IMR-90 (cell line): ENCODE data around the gene LNX1. TPM values are rescaled to one million over a fixed set of nuclear protein-coding genes. Genes with fewer than 3 reads are reported as not detected.

Experiments used
- ATAC-seq: fragments of 200-7000 bp; cut with Tn5 transposase; 2 replicates; pipeline ENCODE4 v1.9.1; 2020; ENCODE audit warnings: low read depth, mild to moderate bottlenecking, moderate library complexity
- BruUV-seq: library from RNA; stranded (reverse); fragments of 400-500 nt; replicated peaks from 2 replicates; lab custom pipeline; 2021; lab: Mats Ljungman, UMichigan
- CTCF ChIA-PET: fragments of 300-600 bp; formaldehyde crosslinking; extraction: SDS; loops from one replicate; lab custom pipeline; 2021; ENCODE audit warnings: antibody characterized with exemption; lab: Yijun Ruan, JAX
- POLR2A ChIA-PET: fragments of 300-600 bp; sonication (Branson Sonifier 250); formaldehyde crosslinking; loops from one replicate; lab custom pipeline; 2022; ENCODE audit warnings: antibody characterized with exemption; ENCODE audit not compliant: unreplicated experiment; lab: Charles Lee
- DNase-seq: peaks from one replicate; pipeline ENCODE4 v3.0.0; 2013
- H2AFZ ChIP-seq: replicated peaks from 2 replicates; pipeline ENCODE3; 2013; ENCODE audit warnings: low read length, mild to moderate bottlenecking; ENCODE audit not compliant: poor library complexity
- H2AK5ac ChIP-seq: 2 replicates; pipeline ENCODE4 v1.6.1; 2013; ENCODE audit warnings: low read depth, low read length, inconsistent platforms
- H2AK9ac ChIP-seq: replicated peaks from 2 replicates; pipeline ENCODE3; 2013; ENCODE audit warnings: mild to moderate bottlenecking, low read depth, low read length, moderate library complexity; ENCODE audit not compliant: poor library complexity
- H2BK120ac ChIP-seq: 2 replicates; pipeline ENCODE4 v1.6.1; 2013; ENCODE audit warnings: low read depth, low read length, inconsistent platforms
- H2BK15ac ChIP-seq: 3 replicates; pipeline ENCODE4 v1.6.1; 2013; ENCODE audit warnings: low read depth, low read length, inconsistent platforms
- H2BK20ac ChIP-seq: 2 replicates; pipeline ENCODE4 v1.6.1; 2013; ENCODE audit warnings: low read depth, mild to moderate bottlenecking, inconsistent platforms, low read length, moderate library complexity
- H2BK5ac ChIP-seq: 2 replicates; pipeline ENCODE4 v1.6.1; 2013; ENCODE audit warnings: mild to moderate bottlenecking, low read depth, low read length, inconsistent platforms; ENCODE audit not compliant: poor library complexity, severe bottlenecking
- H3K14ac ChIP-seq: replicated peaks from 2 replicates; pipeline ENCODE4 v1.6.1; 2013; ENCODE audit warnings: low read depth, low read length, inconsistent platforms
- H3K18ac ChIP-seq: 2 replicates; pipeline ENCODE4 v1.6.1; 2013; ENCODE audit warnings: low read depth, low read length, control low read depth
- H3K23ac ChIP-seq: 2 replicates; pipeline ENCODE4 v1.6.1; 2013; ENCODE audit warnings: low read depth, low read length, inconsistent platforms
- H3K27ac ChIP-seq: 2 replicates; pipeline ENCODE4 v1.5.1; 2013; ENCODE audit warnings: mild to moderate bottlenecking, control low read depth, low read length; ENCODE audit not compliant: insufficient read depth
- H3K27me3 ChIP-seq: 2 replicates; pipeline ENCODE4 v1.6.1; 2013; ENCODE audit warnings: low read length; ENCODE audit not compliant: control insufficient read depth, insufficient read depth
- H3K36me3 ChIP-seq: 2 replicates; pipeline ENCODE4 v1.6.1; 2013; ENCODE audit warnings: low read length, mixed read lengths; ENCODE audit not compliant: control insufficient read depth, insufficient read depth
- H3K4ac ChIP-seq: 2 replicates; pipeline ENCODE4 v1.6.1; 2013; ENCODE audit warnings: low read depth, low read length, inconsistent platforms
- H3K4me1 ChIP-seq: 2 replicates; pipeline ENCODE4 v1.6.1; 2013; ENCODE audit warnings: low read length, mixed read lengths; ENCODE audit not compliant: control insufficient read depth, insufficient read depth
- H3K4me2 ChIP-seq: 2 replicates; pipeline ENCODE4 v1.6.1; 2013; ENCODE audit warnings: low read depth, mild to moderate bottlenecking, control low read depth, low read length, moderate library complexity
- H3K4me3 ChIP-seq: 2 replicates; pipeline ENCODE4 v1.5.1; 2013; ENCODE audit warnings: low read depth, mild to moderate bottlenecking, control low read depth, low read length, moderate library complexity; ENCODE audit not compliant: insufficient read depth
- H3K56ac ChIP-seq: 2 replicates; pipeline ENCODE4 v1.6.1; 2013; ENCODE audit warnings: low read length, inconsistent platforms; ENCODE audit not compliant: insufficient read depth; ENCODE audit errors: extremely low read depth
- H3K79me1 ChIP-seq, 2 experiments: 2 replicates each; pipeline ENCODE4 v1.6.1; 2013; ENCODE audit warnings: low read length in 2 of 2, inconsistent platforms in 1 of 2, low read depth in 1 of 2
- H3K9ac ChIP-seq: 2 replicates; pipeline ENCODE4 v1.6.1; 2013; ENCODE audit warnings: low read depth, low read length, control low read depth
- H3K9me1 ChIP-seq: 2 replicates; pipeline ENCODE4 v1.6.1; 2013; ENCODE audit warnings: low read length, inconsistent platforms; ENCODE audit not compliant: insufficient read depth
- H3K9me3 ChIP-seq: 2 replicates; pipeline ENCODE4 v1.6.1; 2013; ENCODE audit warnings: low read length; ENCODE audit not compliant: control insufficient read depth, insufficient read depth
- H4K20me1 ChIP-seq: 2 replicates; pipeline ENCODE4 v1.6.1; 2013; ENCODE audit warnings: low read length, inconsistent platforms; ENCODE audit not compliant: insufficient read depth
- H4K5ac ChIP-seq: 2 replicates; pipeline ENCODE4 v1.6.1; 2013; ENCODE audit warnings: mild to moderate bottlenecking, low read depth, low read length, control low read depth
- H4K8ac ChIP-seq, 2 experiments: 2 replicates each; pipeline ENCODE4 v1.6.1; 2013; ENCODE audit warnings: low read depth in 2 of 2, low read length in 2 of 2, control low read depth in 1 of 2, inconsistent platforms in 1 of 2
- H4K91ac ChIP-seq: 2 replicates; pipeline ENCODE4 v1.6.1; 2013; ENCODE audit warnings: low read depth, low read length, inconsistent platforms; ENCODE audit not compliant: insufficient read depth
- BHLHE40 ChIP-seq: fragments of 150-350 bp; IDR thresholded peaks from 2 replicates; pipeline ENCODE4 v1.6.1; 2016; ENCODE audit warnings: mild to moderate bottlenecking, low read depth, low read length
- CEBPB ChIP-seq: IDR thresholded peaks from 2 replicates; pipeline ENCODE4 v1.6.1; 2012; ENCODE audit warnings: low read depth, low read length, improper control_type of control experiment
- ELK1 ChIP-seq: fragments of 150-350 bp; IDR thresholded peaks from 2 replicates; pipeline ENCODE4 v1.6.1; 2016; ENCODE audit warnings: low read depth, mild to moderate bottlenecking, low read length, moderate library complexity, borderline replicate concordance
- MAFK ChIP-seq: IDR thresholded peaks from 2 replicates; pipeline ENCODE4 v1.6.1; 2012; ENCODE audit warnings: low read depth, low read length, improper control_type of control experiment
- MXI1 ChIP-seq: IDR thresholded peaks from 2 replicates; pipeline ENCODE4 v1.6.1; 2012; ENCODE audit warnings: low read depth, mild to moderate bottlenecking, low read length, moderate library complexity, borderline replicate concordance
- RCOR1 ChIP-seq: IDR thresholded peaks from 2 replicates; pipeline ENCODE4 v1.6.1; 2012; ENCODE audit warnings: mild to moderate bottlenecking, low read length, improper control_type of control experiment; ENCODE audit not compliant: insufficient replicate concordance
- SMC3 ChIP-seq: fragments of 150-350 bp; IDR thresholded peaks from 2 replicates; pipeline ENCODE4 v1.6.1; 2016; ENCODE audit warnings: low read depth, mild to moderate bottlenecking, antibody characterized with exemption, low read length, moderate library complexity
- WGBS, 2 experiments: methylation state at CpG; one replicate each; pipeline versions ENCODE4 v1.1.5 to v1.1.7; 2013; ENCODE audit warnings: missing lambda C conversion rate in 2 of 2; ENCODE audit not compliant: insufficient read length in 1 of 2; ENCODE audit errors: extremely low coverage in 2 of 2; 5-methylcytosine and 5-hydroxymethylcytosine counted together
- dilution Hi-C: fragments of 300-500 bp; cut with HindIII; formaldehyde crosslinking; loops from one replicate; pipeline ENCODE4 v1.14.3; 2018; ENCODE audit warnings: low sequenced_read_pairs; ENCODE audit not compliant: unreplicated experiment
- in situ Hi-C: fragments of 300-500 bp; cut with MboI; formaldehyde crosslinking; loops from 3 replicates; pipeline ENCODE4 v1.14.3; 2019; ENCODE audit warnings: low sequenced_read_pairs, inconsistent platforms, mixed read lengths
- intact Hi-C: fragments of 100-400 bp; cut with micrococcal nuclease; formaldehyde crosslinking; loops from 2 replicates; pipeline ENCODE4 v1.10.0; 2022
- polyA plus RNA-seq, 3 experiments: library from polyadenylated mRNA; depleted of rRNA; stranded (reverse); fragments of >200 nt; gene quantifications; 2 replicates each; pipeline ENCODE4 v1.2.3, GENCODE V29; 2012; ENCODE audit warnings: low replicate concordance in 1 of 3
- total RNA-seq: library from RNA; depleted of rRNA; stranded (reverse); fragments of >200 nt; gene quantifications from 2 replicates; pipeline ENCODE4 v1.2.3, GENCODE V29; 2012

LNX1 gene
- total and polyA plus RNA-seq, 2 of the 4 experiments (the other 2 are of a cell fraction): 0.15 to 0.36 TPM

GRCh38 chr4:53596901-53597300 is 5.6 kb upstream of the LNX1 start:
- H3K4me1 ChIP-seq: no peaks in the 10 kb centered on the region; the same call in 1 of the 2 replicates
- H3K4me2 ChIP-seq: no peak overlapping the region
- H3K27ac ChIP-seq: no peak overlapping the region
- H3K9ac ChIP-seq: no peak overlapping the region
- H3K36me3 ChIP-seq: no peaks in the 10 kb centered on the region
- H3K4ac ChIP-seq: no peak overlapping the region
- H3K18ac ChIP-seq: no peak overlapping the region
- H3K56ac ChIP-seq: no peak overlapping the region
- H3K9me1 ChIP-seq: no peaks in the 10 kb centered on the region
- ChIA-PET CTCF (no interaction called here), POLR2A (no interaction called here)
- no peaks in the 10 kb centered on the region for H3K27me3 ChIP-seq
- WGBS, 2 experiments: 93% methylated on average over 3 of the region's 3 CpGs; no CpG with 5 or more reads in 1 of the 2 experiments
- no peak overlapping the region for H2BK15ac ChIP-seq
- in situ Hi-C loops (no loop called here), dilution Hi-C loops (no loop called here), intact Hi-C loops (no loop called here)
- no peak overlapping the region for H4K5ac ChIP-seq
- no peak overlapping the region for H2BK20ac ChIP-seq
- no peak for TF ChIP-seq MXI1
- TF ChIP-seq MAFK: no peak
- TF ChIP-seq RCOR1: no peak
- TF ChIP-seq SMC3: no peak
- TF ChIP-seq CEBPB: no peak
- no peak for TF ChIP-seq BHLHE40
- TF ChIP-seq ELK1: no peak
- H4K20me1 ChIP-seq: no peaks in the 10 kb centered on the region
- H3K14ac ChIP-seq: no peak overlapping the region
- H3K9me3 ChIP-seq: no peaks in the 10 kb centered on the region
- H2BK120ac ChIP-seq: no peak overlapping the region
- no peak overlapping the region for H3K4me3 ChIP-seq
- no peak overlapping the region for H4K91ac ChIP-seq
- H2AK5ac ChIP-seq: peak overlapping the region; percentile 9; the same call in 1 of the 2 replicates
- H2AFZ ChIP-seq: no peak overlapping the region
- no peak for DNase-seq
- BruUV-seq: no TSS peak
- no peak overlapping the region for H2AK9ac ChIP-seq
- H3K23ac ChIP-seq: no peak overlapping the region
- no peak overlapping the region for H2BK5ac ChIP-seq
- no peak for ATAC-seq
- no peaks in the 10 kb centered on the region for H3K79me1 ChIP-seq
- H4K8ac ChIP-seq: no peak overlapping the region
